WTC11 (cell line): ENCODE data around the gene ALKBH1. TPM values are rescaled to one million over a fixed set of nuclear protein-coding genes. Genes with fewer than 3 reads are reported as not detected.

Source experiments
- ATAC-seq: fragments of 200-7000 bp; cut with Tn5 transposase; 2 replicates; pipeline ENCODE4 v1.10.0; 2021; ENCODE audit warnings: mild to moderate bottlenecking, moderate library complexity
- CTCF ChIA-PET: fragments of 300-600 bp; sonication (Branson Sonifier 250); formaldehyde crosslinking; loops from one replicate; lab custom pipeline; 2021; ENCODE audit warnings: antibody characterized with exemption; lab: Charles Lee
- POLR2A ChIA-PET: fragments of 350-600 bp; sonication (Branson Sonifier 250); formaldehyde crosslinking; loops from one replicate; lab custom pipeline; 2021; ENCODE audit warnings: antibody characterized with exemption; lab: Charles Lee
- DNase-seq: peaks from one replicate; pipeline ENCODE4 v3.0.0; 2021; ENCODE audit warnings: low spot score
- H3K27ac Mint-ChIP-seq: 2 replicates; pipeline ENCODE4 v1.8.0; 2021; ENCODE audit warnings: mixed read lengths
- H3K27me3 Mint-ChIP-seq: 2 replicates; pipeline ENCODE4 v1.8.0; 2021; ENCODE audit warnings: low read depth, mild to moderate bottlenecking, moderate library complexity, mixed read lengths
- H3K36me3 Mint-ChIP-seq: 2 replicates; pipeline ENCODE4 v1.8.0; 2021; ENCODE audit warnings: mixed read lengths
- H3K4me1 Mint-ChIP-seq: 2 replicates; pipeline ENCODE4 v1.8.0; 2022; ENCODE audit warnings: mixed read lengths
- H3K4me3 Mint-ChIP-seq: 2 replicates; pipeline ENCODE4 v1.8.0; 2021; ENCODE audit warnings: mild to moderate bottlenecking, moderate library complexity, mixed read lengths
- H3K9me3 Mint-ChIP-seq: 2 replicates; pipeline ENCODE4 v1.8.0; 2021; ENCODE audit warnings: mixed read lengths
- E2F5 ChIP-seq: sonication (generic); formaldehyde crosslinking; IDR thresholded peaks from 2 replicates; pipeline ENCODE4 v1.8.1; 2022; ENCODE audit warnings: mild to moderate bottlenecking, moderate library complexity, missing genetic modification reagents
- FOXJ3 ChIP-seq: sonication (generic); formaldehyde crosslinking; IDR thresholded peaks from 2 replicates; pipeline ENCODE4 v1.9.0; 2021; ENCODE audit warnings: missing genetic modification reagents, mild to moderate bottlenecking, borderline replicate concordance
- FOXP1 ChIP-seq: sonication (generic); formaldehyde crosslinking; IDR thresholded peaks from 2 replicates; pipeline ENCODE4 v1.8.0; 2022; ENCODE audit warnings: missing genetic modification reagents, mild to moderate bottlenecking, moderate library complexity, borderline replicate concordance
- NFE2L1 ChIP-seq: sonication (generic); formaldehyde crosslinking; IDR thresholded peaks from 2 replicates; pipeline ENCODE4 v1.8.1; 2023; ENCODE audit warnings: missing genetic modification reagents
- RELA ChIP-seq: sonication (generic); formaldehyde crosslinking; IDR thresholded peaks from 2 replicates; pipeline ENCODE4 v1.8.1; 2022; ENCODE audit warnings: missing genetic modification reagents, mild to moderate bottlenecking, borderline replicate concordance
- TEAD4 ChIP-seq: sonication (generic); formaldehyde crosslinking; IDR thresholded peaks from 2 replicates; pipeline ENCODE4 v1.8.0; 2022; ENCODE audit warnings: mild to moderate bottlenecking, missing genetic modification reagents
- ZNF263 ChIP-seq: sonication (generic); formaldehyde crosslinking; IDR thresholded peaks from 2 replicates; pipeline ENCODE4 v1.8.1; 2022; ENCODE audit warnings: low read depth, mild to moderate bottlenecking, moderate library complexity, missing genetic modification reagents
- ZNF317 ChIP-seq: sonication (generic); formaldehyde crosslinking; IDR thresholded peaks from 2 replicates; pipeline ENCODE4 v1.8.1; 2023; ENCODE audit warnings: low read depth, mild to moderate bottlenecking, moderate library complexity, missing genetic modification reagents, borderline replicate concordance
- ZNF396 ChIP-seq: fragments of 250-450 bp; sonication (Bioruptor Pico); IDR thresholded peaks from 2 replicates; pipeline ENCODE4 v1.8.0; 2021; ENCODE audit warnings: mild to moderate bottlenecking, moderate library complexity, borderline replicate concordance
- ZNF425 ChIP-seq: fragments of 250-450 bp; sonication (Bioruptor Pico); conservative IDR thresholded peaks from 2 replicates; pipeline ENCODE4 v1.9.0; 2021; ENCODE audit warnings: mild to moderate bottlenecking
- total RNA-seq: library from RNA; stranded (reverse); gene quantifications from 3 replicates; pipeline ENCODE4 v1.2.3, GENCODE V29; 2021
- TF ChIP-seq, protein P1 (sequence below): sonication (generic); formaldehyde crosslinking; conservative IDR thresholded peaks from 2 replicates; pipeline ENCODE4 v1.8.1; 2023; ENCODE audit warnings: mild to moderate bottlenecking, low read depth, missing genetic modification reagents, moderate library complexity
- TF ChIP-seq, protein P2 (sequence below): fragments of 250-450 bp; sonication (Bioruptor Pico); IDR thresholded peaks from 2 replicates; pipeline ENCODE4 v1.8.0; 2021; ENCODE audit warnings: mild to moderate bottlenecking
- TF ChIP-seq, protein P3 (sequence below): sonication (generic); formaldehyde crosslinking; IDR thresholded peaks from 2 replicates; pipeline ENCODE4 v1.8.0; 2022; ENCODE audit warnings: mild to moderate bottlenecking, missing genetic modification reagents
- TF ChIP-seq, protein P4 (sequence below): sonication (generic); formaldehyde crosslinking; IDR thresholded peaks from 2 replicates; pipeline ENCODE4 v1.8.1; 2022; ENCODE audit warnings: mild to moderate bottlenecking, missing genetic modification reagents, moderate library complexity, borderline replicate concordance
- TF ChIP-seq, protein P5 (sequence below): sonication (generic); formaldehyde crosslinking; conservative IDR thresholded peaks from 2 replicates; pipeline ENCODE4 v1.8.1; 2022; ENCODE audit warnings: mild to moderate bottlenecking, missing genetic modification reagents

Gene ALKBH1
- total RNA-seq, 1 experiment from 2014 or later = 18.8 TPM

GRCh38 chr14:77642407-77642806 is 65.4 kb downstream of the ALKBH1 start (continued):
- no peak for TF ChIP-seq TEAD4 (CRISPR knock-in tag)
- TF ChIP-seq, protein P1, sequence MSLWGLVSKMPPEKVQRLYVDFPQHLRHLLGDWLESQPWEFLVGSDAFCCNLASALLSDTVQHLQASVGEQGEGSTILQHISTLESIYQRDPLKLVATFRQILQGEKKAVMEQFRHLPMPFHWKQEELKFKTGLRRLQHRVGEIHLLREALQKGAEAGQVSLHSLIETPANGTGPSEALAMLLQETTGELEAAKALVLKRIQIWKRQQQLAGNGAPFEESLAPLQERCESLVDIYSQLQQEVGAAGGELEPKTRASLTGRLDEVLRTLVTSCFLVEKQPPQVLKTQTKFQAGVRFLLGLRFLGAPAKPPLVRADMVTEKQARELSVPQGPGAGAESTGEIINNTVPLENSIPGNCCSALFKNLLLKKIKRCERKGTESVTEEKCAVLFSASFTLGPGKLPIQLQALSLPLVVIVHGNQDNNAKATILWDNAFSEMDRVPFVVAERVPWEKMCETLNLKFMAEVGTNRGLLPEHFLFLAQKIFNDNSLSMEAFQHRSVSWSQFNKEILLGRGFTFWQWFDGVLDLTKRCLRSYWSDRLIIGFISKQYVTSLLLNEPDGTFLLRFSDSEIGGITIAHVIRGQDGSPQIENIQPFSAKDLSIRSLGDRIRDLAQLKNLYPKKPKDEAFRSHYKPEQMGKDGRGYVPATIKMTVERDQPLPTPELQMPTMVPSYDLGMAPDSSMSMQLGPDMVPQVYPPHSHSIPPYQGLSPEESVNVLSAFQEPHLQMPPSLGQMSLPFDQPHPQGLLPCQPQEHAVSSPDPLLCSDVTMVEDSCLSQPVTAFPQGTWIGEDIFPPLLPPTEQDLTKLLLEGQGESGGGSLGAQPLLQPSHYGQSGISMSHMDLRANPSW (CRISPR knock-in tag) = no peak
- TF ChIP-seq, protein P2, sequence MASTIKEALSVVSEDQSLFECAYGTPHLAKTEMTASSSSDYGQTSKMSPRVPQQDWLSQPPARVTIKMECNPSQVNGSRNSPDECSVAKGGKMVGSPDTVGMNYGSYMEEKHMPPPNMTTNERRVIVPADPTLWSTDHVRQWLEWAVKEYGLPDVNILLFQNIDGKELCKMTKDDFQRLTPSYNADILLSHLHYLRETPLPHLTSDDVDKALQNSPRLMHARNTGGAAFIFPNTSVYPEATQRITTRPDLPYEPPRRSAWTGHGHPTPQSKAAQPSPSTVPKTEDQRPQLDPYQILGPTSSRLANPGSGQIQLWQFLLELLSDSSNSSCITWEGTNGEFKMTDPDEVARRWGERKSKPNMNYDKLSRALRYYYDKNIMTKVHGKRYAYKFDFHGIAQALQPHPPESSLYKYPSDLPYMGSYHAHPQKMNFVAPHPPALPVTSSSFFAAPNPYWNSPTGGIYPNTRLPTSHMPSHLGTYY (CRISPR knock-in tag) = no peak

DNA sequence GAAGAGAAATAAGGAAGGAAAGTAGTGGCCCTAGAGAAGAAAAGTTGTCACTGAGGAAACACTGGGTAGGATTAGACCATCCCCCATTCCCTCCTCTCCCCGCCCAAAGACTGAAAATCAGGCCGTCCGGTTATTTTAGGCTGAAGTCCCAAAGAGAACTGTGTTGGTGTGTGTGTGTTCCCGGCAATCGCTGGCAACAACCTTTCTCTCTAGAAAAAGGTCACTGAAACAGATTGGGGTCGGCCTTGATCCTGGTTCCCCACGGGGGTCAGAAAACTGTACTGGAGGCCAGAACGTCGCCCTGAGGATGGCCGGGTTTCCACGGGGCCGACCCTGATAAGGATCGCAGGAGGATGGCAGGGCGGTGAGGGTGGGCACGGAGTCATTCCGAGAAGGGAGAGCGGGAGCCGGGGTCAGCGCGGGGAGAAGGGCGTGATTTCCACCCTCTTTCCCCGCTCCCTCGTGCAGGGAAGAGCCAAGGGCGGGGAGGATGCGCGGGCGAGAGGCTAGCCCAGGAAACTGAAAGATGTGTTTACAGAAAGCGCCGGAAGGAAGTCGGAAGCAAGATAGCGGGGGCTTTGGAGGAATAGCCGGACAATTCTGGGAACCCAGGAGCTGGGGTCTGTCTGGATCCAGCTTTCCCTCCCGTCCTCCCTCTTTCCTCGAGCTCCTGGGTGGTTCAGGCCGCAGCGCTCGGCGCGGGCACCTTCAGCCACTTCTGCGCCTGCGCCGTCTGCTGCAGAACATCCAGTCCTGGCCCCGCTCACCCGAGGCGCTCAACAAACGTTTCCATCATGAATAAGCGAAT is 66.1 kb downstream of the ALKBH1 start:
- peak; percentile 38 for ATAC-seq
- no peaks in the 10 kb centered on the region; the same call in 1 of the 2 replicates for H3K27me3 Mint-ChIP-seq
- ChIA-PET POLR2A (no interaction called here), CTCF (no interaction called here)
- H3K36me3 Mint-ChIP-seq = peaks cover 6% of the 10 kb centered on the region
- H3K4me3 Mint-ChIP-seq = no peak overlapping the region
- no peak overlapping the region for H3K27ac Mint-ChIP-seq
- no peaks in the 10 kb centered on the region for H3K4me1 Mint-ChIP-seq
- no peak for TF ChIP-seq ZNF263 (CRISPR knock-in tag)
- TF ChIP-seq TEAD4 (CRISPR knock-in tag) = no peak
- no peak for TF ChIP-seq ZNF425 (CRISPR knock-in tag)
- TF ChIP-seq RELA = no peak
- TF ChIP-seq E2F5 (CRISPR knock-in tag) = no peak
- no peak for TF ChIP-seq NFE2L1 (CRISPR knock-in tag)
- TF ChIP-seq ZNF317 (CRISPR knock-in tag) = no peak
- TF ChIP-seq, protein P3, sequence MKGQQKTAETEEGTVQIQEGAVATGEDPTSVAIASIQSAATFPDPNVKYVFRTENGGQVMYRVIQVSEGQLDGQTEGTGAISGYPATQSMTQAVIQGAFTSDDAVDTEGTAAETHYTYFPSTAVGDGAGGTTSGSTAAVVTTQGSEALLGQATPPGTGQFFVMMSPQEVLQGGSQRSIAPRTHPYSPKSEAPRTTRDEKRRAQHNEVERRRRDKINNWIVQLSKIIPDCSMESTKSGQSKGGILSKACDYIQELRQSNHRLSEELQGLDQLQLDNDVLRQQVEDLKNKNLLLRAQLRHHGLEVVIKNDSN = no peak
- TF ChIP-seq, protein P4, sequence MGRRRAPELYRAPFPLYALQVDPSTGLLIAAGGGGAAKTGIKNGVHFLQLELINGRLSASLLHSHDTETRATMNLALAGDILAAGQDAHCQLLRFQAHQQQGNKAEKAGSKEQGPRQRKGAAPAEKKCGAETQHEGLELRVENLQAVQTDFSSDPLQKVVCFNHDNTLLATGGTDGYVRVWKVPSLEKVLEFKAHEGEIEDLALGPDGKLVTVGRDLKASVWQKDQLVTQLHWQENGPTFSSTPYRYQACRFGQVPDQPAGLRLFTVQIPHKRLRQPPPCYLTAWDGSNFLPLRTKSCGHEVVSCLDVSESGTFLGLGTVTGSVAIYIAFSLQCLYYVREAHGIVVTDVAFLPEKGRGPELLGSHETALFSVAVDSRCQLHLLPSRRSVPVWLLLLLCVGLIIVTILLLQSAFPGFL (CRISPR knock-in tag) = no peak
- TF ChIP-seq FOXJ3 (CRISPR knock-in tag) = no peak
- TF ChIP-seq, protein P5, sequence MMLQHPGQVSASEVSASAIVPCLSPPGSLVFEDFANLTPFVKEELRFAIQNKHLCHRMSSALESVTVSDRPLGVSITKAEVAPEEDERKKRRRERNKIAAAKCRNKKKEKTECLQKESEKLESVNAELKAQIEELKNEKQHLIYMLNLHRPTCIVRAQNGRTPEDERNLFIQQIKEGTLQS (CRISPR knock-in tag) = no peak
- TF ChIP-seq ZNF396 (CRISPR knock-in tag) = no peak
- no peak for TF ChIP-seq FOXP1 (CRISPR knock-in tag)
- peaks cover 12% of the 10 kb centered on the region for H3K9me3 Mint-ChIP-seq
- no peak for DNase-seq
